ENCODE data around the gene FAP.
A peak's percentile ranks its signal among the peaks of the same experiment; 100 is the strongest.

The FAP gene, protein sequence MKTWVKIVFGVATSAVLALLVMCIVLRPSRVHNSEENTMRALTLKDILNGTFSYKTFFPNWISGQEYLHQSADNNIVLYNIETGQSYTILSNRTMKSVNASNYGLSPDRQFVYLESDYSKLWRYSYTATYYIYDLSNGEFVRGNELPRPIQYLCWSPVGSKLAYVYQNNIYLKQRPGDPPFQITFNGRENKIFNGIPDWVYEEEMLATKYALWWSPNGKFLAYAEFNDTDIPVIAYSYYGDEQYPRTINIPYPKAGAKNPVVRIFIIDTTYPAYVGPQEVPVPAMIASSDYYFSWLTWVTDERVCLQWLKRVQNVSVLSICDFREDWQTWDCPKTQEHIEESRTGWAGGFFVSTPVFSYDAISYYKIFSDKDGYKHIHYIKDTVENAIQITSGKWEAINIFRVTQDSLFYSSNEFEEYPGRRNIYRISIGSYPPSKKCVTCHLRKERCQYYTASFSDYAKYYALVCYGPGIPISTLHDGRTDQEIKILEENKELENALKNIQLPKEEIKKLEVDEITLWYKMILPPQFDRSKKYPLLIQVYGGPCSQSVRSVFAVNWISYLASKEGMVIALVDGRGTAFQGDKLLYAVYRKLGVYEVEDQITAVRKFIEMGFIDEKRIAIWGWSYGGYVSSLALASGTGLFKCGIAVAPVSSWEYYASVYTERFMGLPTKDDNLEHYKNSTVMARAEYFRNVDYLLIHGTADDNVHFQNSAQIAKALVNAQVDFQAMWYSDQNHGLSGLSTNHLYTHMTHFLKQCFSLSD

DNA sequence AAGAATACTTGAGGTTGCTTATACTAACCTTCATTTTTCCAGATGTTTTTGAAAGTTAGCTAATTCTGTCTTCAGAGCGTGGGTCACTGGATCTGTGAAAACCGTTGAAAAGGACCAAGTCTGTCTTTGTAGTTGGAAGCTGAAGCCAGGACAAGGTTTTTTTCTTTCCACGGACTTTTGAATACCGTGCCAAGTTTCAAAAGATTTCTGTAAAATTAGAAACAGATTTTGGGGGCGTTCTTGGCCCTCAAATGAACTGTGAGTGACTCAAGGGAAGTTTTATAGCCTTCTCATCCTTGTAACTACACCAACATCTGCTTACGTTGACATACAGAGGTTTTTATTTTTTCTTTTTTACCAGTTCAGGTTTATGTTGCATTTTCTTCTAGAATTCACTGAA is at the start of gene FAP:
Gene FAP (minus strand): TSS at position 152 of the 400 bp plus-strand sequence. CDS start 118 bp downstream, at position 34.
- no peak for DNase-seq

DNA sequence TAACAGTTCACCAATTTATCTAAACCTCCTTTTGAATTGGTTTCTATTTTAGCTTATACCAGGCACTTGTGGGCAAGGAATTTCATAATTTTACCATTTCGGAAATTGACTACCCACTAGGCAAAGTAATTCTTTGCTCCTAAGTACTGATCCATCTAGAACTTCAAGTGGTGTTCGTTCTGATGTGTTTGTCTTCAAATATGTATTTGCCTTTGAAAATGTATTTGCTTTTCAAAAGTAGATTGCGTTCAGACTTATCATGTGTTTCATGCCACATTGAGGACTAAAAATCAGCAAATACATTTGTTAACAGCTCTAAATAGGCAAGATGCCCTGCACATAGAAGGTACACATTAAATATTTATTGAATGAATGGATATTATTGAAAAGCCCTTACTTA is 48.5 kb upstream of the FAP start:
- DNase-seq, result no peak

GRCh38 chr2:162282765-162283425 is 39.6 kb upstream of the FAP start:
- no peak for DNase-seq

DNA sequence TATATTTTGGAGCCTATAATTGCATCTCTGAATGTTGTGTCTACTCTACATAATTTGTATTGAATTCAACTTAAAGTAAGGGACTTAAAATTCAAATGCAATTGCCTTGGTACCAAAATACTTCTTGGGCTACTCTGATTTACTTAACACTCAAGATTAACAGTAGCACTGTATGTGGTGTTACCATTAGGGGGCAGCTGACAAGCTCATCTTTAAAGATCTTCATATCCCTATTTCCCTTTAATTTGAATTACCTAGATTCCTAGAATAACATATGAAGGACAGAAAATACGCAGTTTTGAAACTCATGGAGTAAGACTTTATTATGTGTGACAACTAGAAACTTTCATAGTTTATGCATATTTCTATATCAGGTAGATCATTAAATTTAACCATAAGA is 37.4 kb upstream of the FAP start:
- no peak for DNase-seq

GRCh38 chr2:162277381-162277780 is 34.1 kb upstream of the FAP start:
- no peak for DNase-seq

DNA sequence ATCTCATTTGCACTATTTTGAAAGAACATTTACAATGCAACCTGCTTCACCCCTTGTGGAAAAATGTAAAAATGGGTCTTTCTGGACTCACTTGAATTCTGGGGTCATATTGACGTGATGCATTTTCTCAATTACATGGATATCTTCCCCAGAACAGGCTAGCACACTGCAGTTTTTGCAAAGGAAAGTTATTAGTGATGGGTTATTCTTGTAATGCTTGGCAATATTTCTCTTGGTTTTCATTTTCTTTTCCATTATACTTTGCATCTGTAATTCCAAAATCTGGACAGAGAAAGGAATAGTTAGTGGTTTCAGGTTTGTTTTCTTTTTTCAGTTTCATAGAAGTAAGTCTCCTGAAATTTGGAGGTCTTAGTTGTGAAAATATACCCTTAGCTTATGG is 24.8 kb upstream of the FAP start:
- DNase-seq, result no peak

DNA sequence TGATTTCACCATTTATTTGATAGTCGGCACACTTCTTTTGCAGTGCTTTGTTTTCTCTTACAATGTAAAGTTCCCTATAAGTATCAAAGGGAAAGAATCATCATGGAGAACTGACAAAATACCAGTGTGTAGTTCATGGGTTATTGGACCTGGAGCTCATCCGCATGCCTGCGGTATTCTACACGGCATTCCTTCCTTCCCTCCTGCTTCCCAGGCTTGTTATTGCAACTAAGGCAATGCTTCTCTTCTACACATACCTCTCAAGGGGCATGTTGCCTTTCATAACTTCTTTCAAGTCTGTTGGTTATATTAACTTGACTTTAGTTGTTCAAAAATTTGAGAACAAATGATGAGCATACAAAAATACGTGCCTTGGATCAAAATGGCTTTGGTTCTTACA is 24.3 kb upstream of the FAP start:
- no peak for DNase-seq

DNA sequence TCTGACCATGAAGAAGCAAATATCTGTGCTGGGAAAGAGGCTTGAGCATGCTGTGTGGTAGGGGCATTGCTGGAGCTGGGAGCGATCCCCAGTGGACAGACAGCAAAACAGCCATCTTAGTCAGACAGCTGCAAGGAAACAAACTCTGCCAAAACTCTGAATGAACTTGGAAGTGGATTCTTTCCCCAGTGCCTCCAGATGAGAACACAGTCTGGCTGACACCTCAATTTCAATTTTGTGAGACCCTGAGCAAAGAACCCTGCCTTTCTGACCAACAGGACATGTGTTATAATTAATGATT is 23.2 kb upstream of the FAP start:
- no peak for DNase-seq

DNA sequence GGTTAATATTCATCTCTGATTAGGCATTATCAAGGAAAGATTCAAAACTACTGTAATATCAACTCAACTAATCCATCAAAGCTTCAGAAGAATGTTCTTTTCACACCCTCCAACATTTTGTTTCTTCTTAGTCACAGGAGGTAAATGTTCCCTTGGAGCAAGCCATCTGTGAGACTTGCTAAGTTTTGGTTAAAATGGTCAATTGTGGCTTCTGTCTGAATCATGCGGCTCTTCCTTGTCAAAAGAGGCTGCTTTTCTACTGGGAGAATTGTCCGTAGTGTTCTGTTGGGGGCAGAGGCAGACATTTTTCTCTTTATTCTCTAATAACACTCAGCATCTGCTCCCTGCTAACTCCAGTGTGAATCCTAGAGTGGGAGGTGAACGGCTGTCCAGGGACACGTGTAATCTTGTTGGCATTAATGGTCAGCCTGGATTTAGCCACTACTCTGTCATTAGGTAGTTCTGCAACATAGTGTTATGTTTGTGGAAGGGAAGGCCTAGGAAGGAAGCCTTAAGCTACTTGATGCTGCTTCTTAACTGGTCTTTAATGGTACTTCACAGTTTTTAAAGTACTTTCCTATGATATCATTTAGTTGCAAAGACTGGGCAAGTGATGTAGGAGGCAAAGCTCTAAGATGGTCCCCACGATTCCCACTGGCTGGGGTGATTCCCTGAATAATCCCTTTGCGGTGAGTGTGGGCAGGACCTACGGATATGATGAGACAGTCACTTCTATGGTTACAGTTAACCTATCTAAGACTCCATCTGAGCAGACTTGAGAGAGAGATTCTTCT is 22.6 kb upstream of the FAP start:
- no peak for DNase-seq

GRCh38 chr2:162261032-162261945 is 18.0 kb upstream of the FAP start:
- peak; percentile 18 for DNase-seq

- DNase-seq, result no peak
Measured at GRCh38 chr2:162258686-162259085, 15.4 kb upstream of the FAP start.

DNA sequence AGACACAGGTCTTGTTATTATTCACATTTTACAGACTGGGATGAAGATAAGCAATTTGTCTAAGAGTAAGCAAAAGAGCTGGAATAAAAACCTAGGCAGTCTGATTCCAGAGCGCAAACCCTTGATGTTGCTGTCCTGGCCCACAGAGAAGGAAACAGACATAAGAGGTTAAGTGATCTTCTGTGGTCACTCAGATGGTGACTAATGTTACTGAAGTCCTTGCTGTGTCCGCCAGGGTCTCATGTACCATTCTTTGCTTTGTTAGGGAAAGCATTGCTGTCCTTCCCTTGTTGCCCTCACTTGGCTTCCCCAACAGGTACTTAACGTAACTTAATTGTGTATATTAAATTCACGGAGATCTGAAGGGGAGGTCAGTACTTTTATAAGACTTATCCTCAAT is 14.9 kb upstream of the FAP start:
- DNase-seq, result no peak

GRCh38 chr2:162257425-162257824 is 14.2 kb upstream of the FAP start:
- DNase-seq, result no peak

- DNase-seq, result no peak
Measured at GRCh38 chr2:162256591-162256991, 13.3 kb upstream of the FAP start.

DNA sequence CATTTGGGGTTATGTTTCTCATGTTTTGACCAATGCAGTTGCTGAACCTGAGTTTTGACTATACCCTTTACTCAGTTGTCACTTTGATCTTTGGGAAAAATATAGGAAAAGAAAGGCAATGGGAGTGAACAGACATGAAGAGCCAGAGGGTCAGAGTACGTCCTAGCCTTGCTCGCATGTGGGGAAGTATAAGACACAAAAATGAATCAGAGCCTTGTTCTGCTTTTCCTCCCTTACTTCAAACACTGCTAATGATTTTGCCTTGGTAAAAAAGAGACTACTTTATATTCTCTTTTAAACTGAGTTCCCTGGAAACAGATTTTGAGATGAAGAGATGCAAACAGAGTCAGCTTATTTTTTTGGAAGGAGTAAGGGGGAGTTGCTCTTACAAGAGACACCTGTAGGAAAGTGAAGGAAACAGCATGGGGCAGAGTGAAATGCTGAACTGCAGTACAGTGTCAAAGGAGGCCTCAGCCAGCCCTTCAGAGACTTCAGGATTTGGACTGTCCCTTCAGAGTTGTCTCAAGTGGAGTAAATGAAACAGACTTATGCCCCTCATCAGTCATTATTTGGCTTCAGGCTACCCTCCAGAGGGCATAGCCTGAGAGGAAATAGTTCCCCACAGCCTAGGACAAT is 11.1 kb upstream of the FAP start:
- DNase-seq, result no peak

- DNase-seq, result no peak
Measured at GRCh38 chr2:162253435-162253834, 10.2 kb upstream of the FAP start.

DNA sequence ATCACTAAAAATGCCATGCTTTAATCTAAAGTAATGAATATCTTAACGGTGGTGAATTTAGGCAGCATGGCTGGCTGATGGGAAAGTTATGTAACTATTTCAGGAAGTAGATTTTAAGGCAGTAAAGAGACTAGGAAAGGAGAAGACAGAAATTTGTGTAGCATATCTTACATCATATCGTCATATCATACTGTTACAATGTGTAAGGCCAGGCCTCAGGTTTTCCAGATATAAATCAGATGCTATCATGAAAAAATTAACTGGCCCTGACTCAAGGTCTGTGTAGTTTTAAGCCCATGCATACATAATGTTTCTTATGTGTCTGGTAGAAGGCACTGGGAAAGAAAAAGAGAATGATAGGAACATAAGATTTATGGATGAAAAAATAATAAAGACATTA is 8.9 kb upstream of the FAP start:
- no peak for DNase-seq

DNA sequence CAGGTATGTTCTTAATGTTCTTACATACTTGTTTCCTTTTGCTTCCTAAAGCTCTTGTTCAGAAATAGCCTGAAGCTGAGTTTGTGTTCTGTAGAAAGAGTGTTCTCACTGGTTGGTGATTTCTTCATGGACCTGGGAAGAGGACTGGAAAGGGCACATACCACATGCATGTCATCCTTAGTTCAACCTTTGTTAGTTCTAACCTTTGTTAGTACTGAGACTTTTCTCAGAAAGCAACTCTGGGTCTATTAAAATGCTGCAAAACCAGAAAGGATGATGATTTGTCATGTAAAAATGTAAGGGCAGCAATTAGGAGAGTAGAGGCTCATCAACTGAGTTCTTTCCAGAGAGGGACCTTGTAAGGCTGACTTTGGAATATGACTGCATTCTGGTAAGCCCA is 2.5 kb upstream of the FAP start:
- DNase-seq, result no peak

- DNase-seq, result no peak
Measured at GRCh38 chr2:162245061-162245460, 1.8 kb upstream of the FAP start.

DNA sequence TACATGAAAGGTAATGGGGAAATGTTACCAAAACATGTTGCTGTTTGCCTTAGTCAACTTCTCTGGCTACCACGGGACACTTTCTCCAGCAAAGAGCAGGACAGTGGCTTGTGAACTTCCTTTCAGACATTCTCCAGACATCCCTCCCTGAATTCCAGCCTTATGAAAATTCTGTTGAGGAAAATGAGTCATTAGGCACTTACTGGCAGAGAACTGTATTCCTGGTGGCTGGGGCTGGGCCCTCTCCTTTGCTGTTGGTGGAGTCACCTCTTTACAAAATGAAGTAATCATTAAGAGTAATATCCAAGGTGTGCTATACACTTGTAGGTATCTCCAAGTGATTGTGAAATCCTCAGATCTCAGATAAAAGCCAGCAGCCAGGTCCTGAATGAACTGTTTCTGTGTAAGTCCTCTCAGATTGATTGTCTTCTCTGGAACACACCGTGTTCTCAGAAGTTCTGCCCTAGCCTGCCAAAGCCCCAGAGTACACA is 1.3 kb upstream of the FAP start:
- DNase-seq, result no peak

DNA sequence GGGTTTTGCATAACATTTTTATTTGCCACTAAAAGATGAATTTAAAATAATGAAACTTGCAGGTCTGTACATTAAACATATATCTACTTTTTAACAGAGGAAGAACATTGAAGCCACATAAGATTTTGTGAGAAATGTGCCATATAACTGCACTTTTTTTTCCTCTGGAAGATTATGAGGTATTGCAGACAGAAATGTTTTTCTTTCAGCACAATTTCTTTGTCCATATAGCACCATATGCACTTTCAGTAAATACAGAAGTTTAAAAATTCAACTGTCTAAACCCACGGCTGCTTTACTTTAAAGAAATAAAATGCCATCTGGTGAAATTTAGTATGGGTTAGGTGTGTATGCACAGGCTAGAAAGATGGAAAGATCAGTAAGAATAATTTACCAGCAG is 470 bp upstream of the FAP start:
- no peak for DNase-seq
